Measurements from ENCODE around the gene MYH7.

DNA sequence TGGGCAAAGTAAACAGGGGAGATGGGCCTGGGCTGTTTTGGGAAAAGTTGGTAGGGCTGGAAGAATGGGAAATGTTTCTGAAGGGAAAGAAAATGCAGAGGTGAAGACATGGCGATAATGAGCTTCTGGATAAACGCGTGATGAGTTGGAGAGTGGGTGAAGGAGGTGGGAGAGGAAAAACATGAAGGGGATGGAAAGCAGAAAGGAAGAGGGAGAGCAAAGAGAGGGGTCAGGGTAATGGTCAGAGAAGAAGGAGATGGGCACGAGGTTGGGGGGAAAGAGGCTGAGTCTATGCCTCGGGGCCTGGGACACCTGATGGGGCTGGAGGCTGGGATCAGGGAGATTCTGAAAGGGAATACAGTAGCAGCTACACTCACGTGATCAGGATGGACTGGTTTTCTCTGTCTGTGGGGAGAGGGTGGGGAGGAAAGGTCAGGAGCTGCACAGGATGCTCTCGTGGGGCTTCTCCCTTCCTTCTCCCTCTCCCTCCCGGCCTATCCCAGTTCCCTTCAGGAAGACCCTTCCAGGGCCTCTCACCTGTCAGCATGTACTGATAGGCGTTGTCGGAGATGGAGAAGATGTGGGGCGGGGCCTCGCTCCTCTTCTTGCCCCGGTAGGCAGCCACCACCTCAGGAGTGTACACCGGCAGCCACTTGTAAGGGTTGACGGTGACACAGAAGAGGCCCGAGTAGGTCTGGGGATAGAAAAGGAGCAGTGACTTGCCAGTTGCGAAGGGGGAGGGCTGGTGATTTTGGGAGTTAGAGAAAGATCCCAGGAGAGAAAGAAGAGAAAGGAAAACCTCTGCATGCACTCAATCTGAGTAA lies 3.1 kb downstream of the MYH7 start:
- TF ChIP-seq, protein P1, sequence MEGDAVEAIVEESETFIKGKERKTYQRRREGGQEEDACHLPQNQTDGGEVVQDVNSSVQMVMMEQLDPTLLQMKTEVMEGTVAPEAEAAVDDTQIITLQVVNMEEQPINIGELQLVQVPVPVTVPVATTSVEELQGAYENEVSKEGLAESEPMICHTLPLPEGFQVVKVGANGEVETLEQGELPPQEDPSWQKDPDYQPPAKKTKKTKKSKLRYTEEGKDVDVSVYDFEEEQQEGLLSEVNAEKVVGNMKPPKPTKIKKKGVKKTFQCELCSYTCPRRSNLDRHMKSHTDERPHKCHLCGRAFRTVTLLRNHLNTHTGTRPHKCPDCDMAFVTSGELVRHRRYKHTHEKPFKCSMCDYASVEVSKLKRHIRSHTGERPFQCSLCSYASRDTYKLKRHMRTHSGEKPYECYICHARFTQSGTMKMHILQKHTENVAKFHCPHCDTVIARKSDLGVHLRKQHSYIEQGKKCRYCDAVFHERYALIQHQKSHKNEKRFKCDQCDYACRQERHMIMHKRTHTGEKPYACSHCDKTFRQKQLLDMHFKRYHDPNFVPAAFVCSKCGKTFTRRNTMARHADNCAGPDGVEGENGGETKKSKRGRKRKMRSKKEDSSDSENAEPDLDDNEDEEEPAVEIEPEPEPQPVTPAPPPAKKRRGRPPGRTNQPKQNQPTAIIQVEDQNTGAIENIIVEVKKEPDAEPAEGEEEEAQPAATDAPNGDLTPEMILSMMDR (IDR thresholded peaks at IDR 0.05; ENCODE audit: insufficient read depth, low read length) = no peak
- TF ChIP-seq, protein P2, sequence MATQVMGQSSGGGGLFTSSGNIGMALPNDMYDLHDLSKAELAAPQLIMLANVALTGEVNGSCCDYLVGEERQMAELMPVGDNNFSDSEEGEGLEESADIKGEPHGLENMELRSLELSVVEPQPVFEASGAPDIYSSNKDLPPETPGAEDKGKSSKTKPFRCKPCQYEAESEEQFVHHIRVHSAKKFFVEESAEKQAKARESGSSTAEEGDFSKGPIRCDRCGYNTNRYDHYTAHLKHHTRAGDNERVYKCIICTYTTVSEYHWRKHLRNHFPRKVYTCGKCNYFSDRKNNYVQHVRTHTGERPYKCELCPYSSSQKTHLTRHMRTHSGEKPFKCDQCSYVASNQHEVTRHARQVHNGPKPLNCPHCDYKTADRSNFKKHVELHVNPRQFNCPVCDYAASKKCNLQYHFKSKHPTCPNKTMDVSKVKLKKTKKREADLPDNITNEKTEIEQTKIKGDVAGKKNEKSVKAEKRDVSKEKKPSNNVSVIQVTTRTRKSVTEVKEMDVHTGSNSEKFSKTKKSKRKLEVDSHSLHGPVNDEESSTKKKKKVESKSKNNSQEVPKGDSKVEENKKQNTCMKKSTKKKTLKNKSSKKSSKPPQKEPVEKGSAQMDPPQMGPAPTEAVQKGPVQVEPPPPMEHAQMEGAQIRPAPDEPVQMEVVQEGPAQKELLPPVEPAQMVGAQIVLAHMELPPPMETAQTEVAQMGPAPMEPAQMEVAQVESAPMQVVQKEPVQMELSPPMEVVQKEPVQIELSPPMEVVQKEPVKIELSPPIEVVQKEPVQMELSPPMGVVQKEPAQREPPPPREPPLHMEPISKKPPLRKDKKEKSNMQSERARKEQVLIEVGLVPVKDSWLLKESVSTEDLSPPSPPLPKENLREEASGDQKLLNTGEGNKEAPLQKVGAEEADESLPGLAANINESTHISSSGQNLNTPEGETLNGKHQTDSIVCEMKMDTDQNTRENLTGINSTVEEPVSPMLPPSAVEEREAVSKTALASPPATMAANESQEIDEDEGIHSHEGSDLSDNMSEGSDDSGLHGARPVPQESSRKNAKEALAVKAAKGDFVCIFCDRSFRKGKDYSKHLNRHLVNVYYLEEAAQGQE (IDR thresholded peaks at IDR 0.05; ENCODE audit: insufficient replicate concordance, low read depth) = no peak
- no peak for TF ChIP-seq POLR2AphosphoS5 (IDR thresholded peaks at IDR 0.05; ENCODE audit: low read depth)

All from HL-60 (cell line).